Endothelial cell of umbilical vein (primary cell): ENCODE results near the gene ANKH. TPM values are rescaled to one million over a fixed set of nuclear protein-coding genes. Genes with fewer than 3 reads are reported as not detected.

Source experiments
- BruUV-seq: library from RNA; stranded (reverse); fragments of 400-500 nt; replicated peaks from 2 replicates; lab custom pipeline; 2021; lab: Mats Ljungman, UMichigan
- CTCF ChIA-PET: fragments of 300-600, 350-600 bp; sonication (Branson Sonifier 250); formaldehyde crosslinking; loops from one replicate; lab custom pipeline; 2021; ENCODE audit warnings: antibody characterized with exemption, inconsistent platforms; lab: Charles Lee
- POLR2A ChIA-PET: fragments of 300-600, 350-600 bp; sonication (Branson Sonifier 250); formaldehyde crosslinking; loops from one replicate; lab custom pipeline; 2021; ENCODE audit warnings: antibody characterized with exemption, inconsistent platforms; lab: Charles Lee
- DNase-seq: peaks from one replicate; pipeline ENCODE4 v3.0.0-alpha.2; 2011; ENCODE audit warnings: low read depth, low spot score
- FAIRE-seq: peaks from 2 replicates; lab custom pipeline; 2011; peaks lifted over from hg19 to GRCh38; lab: Jason Lieb, UNC
- H2AFZ ChIP-seq: 2 replicates; pipeline ENCODE4 v1.6.0; 2012; ENCODE audit warnings: low read depth, low read length, control low read depth, inconsistent platforms
- H3K27ac ChIP-seq: 2 replicates; pipeline ENCODE4 v1.5.1; 2011; ENCODE audit warnings: low read depth, mild to moderate bottlenecking, control low read depth, low read length, moderate library complexity; ENCODE audit not compliant: insufficient read depth
- H3K27me3 ChIP-seq, 2 experiments: 2 replicates each; pipeline versions ENCODE4 v1.6.0 to v1.6.1; 2011; ENCODE audit warnings: low read length in 2 of 2, mixed read lengths in 1 of 2; ENCODE audit not compliant: control insufficient read depth in 2 of 2, insufficient read depth in 2 of 2
- H3K36me3 ChIP-seq, 2 experiments: 2 replicates in 1 of 2; 3 replicates in 1 of 2; pipeline ENCODE4 v1.5.1; 2011; ENCODE audit warnings: low read length in 2 of 2, mild to moderate bottlenecking in 1 of 2, moderate library complexity in 1 of 2; ENCODE audit not compliant: control insufficient read depth in 2 of 2, insufficient read depth in 2 of 2; ENCODE audit errors: extremely low read depth in 1 of 2
- H3K4me1 ChIP-seq: 3 replicates; pipeline ENCODE4 v1.5.1; 2011; ENCODE audit warnings: mild to moderate bottlenecking, low read length; ENCODE audit not compliant: control insufficient read depth, insufficient read depth; ENCODE audit errors: extremely low read depth
- H3K4me2 ChIP-seq: 2 replicates; pipeline ENCODE4 v1.6.1; 2011; ENCODE audit warnings: low read length, control low read depth, mixed read lengths; ENCODE audit not compliant: insufficient read depth
- H3K4me3 ChIP-seq, 3 experiments: fragments of 200-600 bp in 1 of 3; sonication (generic), shearing (Covaris generic) in 1 of 3; replicated peaks in 1 of 3; 2 replicates each; pipeline ENCODE4 v1.5.1; 2011 to 2016; ENCODE audit warnings: control low read depth in 3 of 3, low read length in 3 of 3, mild to moderate bottlenecking in 2 of 3, inconsistent platforms in 1 of 3, low read depth in 1 of 3, moderate library complexity in 1 of 3; ENCODE audit not compliant: insufficient read depth in 1 of 3
- H3K79me2 ChIP-seq: 2 replicates; pipeline ENCODE4 v1.6.0; 2012; ENCODE audit warnings: low read length, inconsistent platforms; ENCODE audit not compliant: control insufficient read depth, insufficient read depth
- H3K9ac ChIP-seq: replicated peaks from 2 replicates; pipeline ENCODE3; 2011; ENCODE audit warnings: low read length, control low read depth; ENCODE audit not compliant: insufficient read depth; ENCODE audit errors: extremely low read depth
- H3K9me1 ChIP-seq: replicated peaks from 3 replicates; pipeline ENCODE4 v1.6.0; 2011; ENCODE audit warnings: mild to moderate bottlenecking, low read length; ENCODE audit not compliant: control insufficient read depth, insufficient read depth; ENCODE audit errors: extremely low read depth
- H3K9me3 ChIP-seq: replicated peaks from 2 replicates; pipeline ENCODE4 v1.5.1; 2012; ENCODE audit warnings: low read length, inconsistent platforms; ENCODE audit not compliant: control insufficient read depth, insufficient read depth
- H4K20me1 ChIP-seq: replicated peaks from 2 replicates; pipeline ENCODE3; 2011; ENCODE audit warnings: mild to moderate bottlenecking, low read length; ENCODE audit not compliant: control insufficient read depth, insufficient read depth; ENCODE audit errors: extremely low read depth
- CTCF ChIP-seq, 2 donors: IDR thresholded peaks; 1 replicate in 1 of 2; 2 replicates in 1 of 2; pipeline ENCODE4 v1.5.1; 2011; ENCODE audit warnings: low read length in 2 of 2, mild to moderate bottlenecking in 2 of 2, moderate library complexity in 2 of 2, control low read depth in 1 of 2, inconsistent platforms in 1 of 2, low read depth in 1 of 2; ENCODE audit not compliant: insufficient read depth in 1 of 2; ENCODE audit errors: extremely low read depth in 1 of 2
- EZH2 ChIP-seq: IDR thresholded peaks from 2 replicates; pipeline ENCODE4 v1.6.1; 2012; ENCODE audit warnings: borderline replicate concordance, low read depth, mild to moderate bottlenecking, moderate library complexity, low read length, inconsistent platforms; ENCODE audit not compliant: severe bottlenecking
- FOS ChIP-seq: IDR thresholded peaks from 2 replicates; pipeline ENCODE4 v1.6.1; 2011; ENCODE audit warnings: mild to moderate bottlenecking, low read length, moderate library complexity, borderline replicate concordance; ENCODE audit not compliant: insufficient read depth
- GATA2 ChIP-seq: IDR thresholded peaks from 2 replicates; pipeline ENCODE4 v1.7.0; 2011; ENCODE audit warnings: low read depth, mild to moderate bottlenecking, moderate library complexity, mixed read lengths, low read length; ENCODE audit not compliant: insufficient read length, insufficient read depth
- JUN ChIP-seq: IDR thresholded peaks from 2 replicates; pipeline ENCODE4 v1.6.1; 2011; ENCODE audit warnings: borderline replicate concordance, low read depth; ENCODE audit not compliant: insufficient read length, insufficient read depth
- MYC ChIP-seq: IDR thresholded peaks from one replicate; pipeline ENCODE4 v1.6.1; 2011; ENCODE audit warnings: mild to moderate bottlenecking, low read depth, low read length
- POLR2A ChIP-seq: IDR thresholded peaks from 2 replicates; pipeline ENCODE4 v1.6.1; 2012; ENCODE audit warnings: low read depth, mild to moderate bottlenecking, control low read depth, low read length
- POLR2AphosphoS5 ChIP-seq: IDR thresholded peaks from 2 replicates; pipeline ENCODE4 v1.6.1; 2012; ENCODE audit warnings: low read depth, mild to moderate bottlenecking, control low read depth, low read length, moderate library complexity; ENCODE audit not compliant: insufficient read depth
- dilution Hi-C: fragments of 300-500 bp; cut with MboI; formaldehyde crosslinking; loops from one replicate; pipeline ENCODE4 v1.15.0; 2019; ENCODE audit warnings: low sequenced_read_pairs; ENCODE audit not compliant: extremely low pct_ligation_motif_present
- intact Hi-C: fragments of 100-400 bp; cut with micrococcal nuclease; formaldehyde crosslinking; loops from one replicate; pipeline ENCODE4 v1.10.0; 2022
- polyA plus RNA-seq, 4 experiments: library from polyadenylated mRNA; depleted of rRNA in 3 of 4; stranded (reverse) in 3 of 4; unstranded in 1 of 4; fragments of >200 nt; gene quantifications; 2 replicates each; pipeline versions ENCODE4 v1.2.1 to v1.2.3, GENCODE V29; 2011 to 2012; ENCODE audit warnings: missing spikeins in 1 of 4
- total RNA-seq: library from RNA; stranded (reverse); gene quantifications from 2 replicates; pipeline ENCODE4 v1.2.3, GENCODE V29; 2021
- TF ChIP-seq, protein P1 (sequence below): IDR thresholded peaks from 2 replicates; pipeline ENCODE4 v1.6.1; 2011; ENCODE audit not compliant: insufficient read depth, insufficient read length

The ANKH gene
- total and polyA plus RNA-seq, 2 donors (not counting 3 experiments of a cell fraction or from before 2014, with no cell fraction given): 12.7 to 31.4 TPM

GRCh38 chr5:14727428-14727865 is 144.1 kb downstream of the ANKH start:
- H3K79me2 ChIP-seq: no peaks in the 10 kb centered on the region
- no peak overlapping the region for H2AFZ ChIP-seq
- no peaks in the 10 kb centered on the region for H3K9me1 ChIP-seq
- no peaks in the 10 kb centered on the region for H3K4me1 ChIP-seq
- no TSS peak for BruUV-seq
- H3K36me3 ChIP-seq: no peaks in the 10 kb centered on the region
- no peak overlapping the region for H3K9ac ChIP-seq
- dilution Hi-C loops: loop anchor here (25.0 kb wide), 1 partner anchor 285 kb away; no protein-coding TSS in a partner anchor
- FAIRE-seq (peak; percentile 97), DNase-seq (peak; percentile 81)
- TF ChIP-seq POLR2A (no peak), POLR2AphosphoS5 (no peak), CTCF (IDR thresholded peaks at IDR 0.05; ENCODE audit: extremely low read depth in 1 of 2, insufficient read depth in 1 of 2, low read depth in 1 of 2, low read length in 2 of 2) (peak; percentile 88)
- no peaks in the 10 kb centered on the region for H3K9me3 ChIP-seq
- H4K20me1 ChIP-seq: no peaks in the 10 kb centered on the region
- ChIA-PET CTCF (interaction anchor here (0.6 to 10.2 kb wide), 26 partner anchors 10 to 293 kb away, joined by 3 to 168 read pairs (median 5); partner anchors contain the start of gene ANKH), POLR2A (no interaction called here)
- intact Hi-C loops: loop anchor here (1.0 kb wide), 6 partner anchors 30 to 287 kb away; no protein-coding TSS in a partner anchor
- no peak overlapping the region for H3K27ac ChIP-seq
- H3K27me3 ChIP-seq: no peaks in the 10 kb centered on the region
- H3K4me3 ChIP-seq: no peak overlapping the region
- H3K4me2 ChIP-seq: no peak overlapping the region

DNA sequence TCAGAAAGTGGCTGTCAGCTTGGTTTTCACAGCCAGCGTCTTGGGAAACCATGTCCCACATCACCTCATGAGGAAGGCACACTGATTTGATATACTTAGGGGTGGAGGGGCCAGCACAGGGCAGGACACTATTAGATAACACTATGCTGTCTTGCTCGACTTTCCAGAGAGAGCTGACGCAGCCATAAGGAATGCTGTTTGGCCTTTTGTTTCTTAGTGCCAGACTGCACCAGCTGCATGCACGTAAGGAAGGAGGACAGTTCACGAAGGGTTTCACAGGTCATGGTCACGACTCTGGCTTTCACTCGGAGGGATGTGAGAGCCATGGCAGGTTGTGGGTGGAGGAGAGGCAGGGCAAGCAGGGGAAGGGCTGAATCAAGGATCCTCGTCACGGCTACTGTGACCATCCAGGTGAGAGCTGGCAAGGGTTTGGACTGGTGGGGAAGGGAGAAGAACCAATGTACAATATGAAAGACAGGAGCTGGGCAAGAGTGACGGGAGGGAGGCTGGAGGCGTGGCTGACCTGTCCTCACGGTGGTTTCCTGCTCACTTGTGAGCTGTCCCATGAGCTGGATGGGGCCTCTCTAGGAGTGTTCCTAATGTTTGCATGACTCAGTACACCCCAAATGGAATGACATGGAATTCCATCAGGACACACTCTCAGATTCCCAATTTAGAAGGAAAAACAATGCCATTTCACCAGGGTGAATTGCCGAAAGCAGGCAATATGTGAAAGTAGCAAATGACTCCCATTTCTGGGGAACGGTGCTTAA is 145.3 kb downstream of the ANKH start:
- Histone ChIP-seq H2AFZ (no peak overlapping the region), H3K79me2 (no peaks in the 10 kb centered on the region), H3K9ac (no peak overlapping the region), H3K4me3 (no peak overlapping the region), H3K4me1 (no peaks in the 10 kb centered on the region), H3K9me1 (no peaks in the 10 kb centered on the region), H4K20me1 (no peaks in the 10 kb centered on the region), H3K27ac (no peak overlapping the region), H3K36me3 (no peaks in the 10 kb centered on the region), H3K9me3 (no peaks in the 10 kb centered on the region), H3K4me2 (no peak overlapping the region), H3K27me3 (no peaks in the 10 kb centered on the region)
- DNase-seq (no peak), FAIRE-seq (no peak)
- TF ChIP-seq FOS (no peak), POLR2AphosphoS5 (no peak), JUN (no peak), GATA2 (no peak), MYC (no peak), EZH2 (no peak), CTCF (IDR thresholded peaks at IDR 0.05; ENCODE audit: extremely low read depth in 1 of 2, insufficient read depth in 1 of 2, low read depth in 1 of 2, low read length in 2 of 2) (no peak), POLR2A (no peak)
- TF ChIP-seq, protein P1, sequence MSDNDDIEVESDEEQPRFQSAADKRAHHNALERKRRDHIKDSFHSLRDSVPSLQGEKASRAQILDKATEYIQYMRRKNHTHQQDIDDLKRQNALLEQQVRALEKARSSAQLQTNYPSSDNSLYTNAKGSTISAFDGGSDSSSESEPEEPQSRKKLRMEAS: no peak
- POLR2A ChIA-PET: no interaction called here
- CTCF ChIA-PET: interaction anchor here (0.8 to 10.2 kb wide), 14 partner anchors 12 to 288 kb away, joined by 3 to 168 read pairs (median 4); partner anchors contain the start of gene ANKH
- dilution Hi-C loops: loop anchor here (25.0 kb wide), 1 partner anchor 286 kb away; no protein-coding TSS in a partner anchor
- BruUV-seq: no TSS peak
- intact Hi-C loops: no loop called here
